GM03348 (cell line): Measurements from ENCODE around the gene C10orf120.
A peak's percentile ranks its signal among the peaks of the same experiment; 100 is the strongest.

Experiments used
- DNase-seq: peaks from one replicate; pipeline ENCODE4 v3.0.0; 2012; ENCODE audit warnings: low spot score

The C10orf120 gene

GRCh38 chr10:122660696-122661095 is 39.0 kb downstream of the C10orf120 start:
- no peak for DNase-seq

GRCh38 chr10:122659651-122660050 is 40.0 kb downstream of the C10orf120 start:
- no peak for DNase-seq

GRCh38 chr10:122659126-122659525 is 40.5 kb downstream of the C10orf120 start:
- no peak for DNase-seq

DNA sequence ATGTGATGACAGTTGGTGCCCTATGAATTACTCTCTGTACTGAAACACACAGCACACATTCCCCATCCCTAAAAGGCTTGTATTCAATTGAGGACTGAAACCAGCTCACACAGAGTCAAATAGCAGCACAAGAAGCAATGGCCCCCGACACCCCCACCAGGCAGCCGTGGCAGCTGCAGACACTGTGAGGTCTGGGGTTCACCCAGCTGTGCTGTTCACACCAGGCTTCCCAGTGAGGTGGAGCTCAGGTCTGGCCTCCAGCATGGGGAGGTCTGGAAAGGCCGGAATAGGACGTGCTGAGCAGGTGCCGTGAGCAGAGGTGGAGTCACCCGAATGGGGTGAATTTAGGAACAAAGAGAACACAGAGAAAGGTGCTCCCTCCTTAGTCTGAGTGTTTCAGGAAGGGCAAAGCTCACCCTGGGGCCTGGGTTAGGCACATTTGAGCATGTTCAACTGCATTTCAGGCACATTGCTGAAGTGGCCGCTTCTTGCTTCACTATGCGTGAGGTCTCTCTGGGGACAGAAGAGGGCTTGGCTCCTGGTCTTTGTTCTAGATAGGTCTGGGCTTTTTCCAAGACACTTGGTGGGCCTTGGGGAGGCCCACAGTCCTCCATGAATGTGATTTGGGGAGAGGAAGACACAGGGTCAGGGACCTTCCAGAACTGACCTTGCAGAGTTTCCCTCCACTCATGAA is 41.1 kb downstream of the C10orf120 start:
- no peak for DNase-seq

- DNase-seq: no peak
Measured at GRCh38 chr10:122657729-122658128, 41.9 kb downstream of the C10orf120 start.

- DNase-seq: no peak
Measured at GRCh38 chr10:122657255-122657654, 42.4 kb downstream of the C10orf120 start.

- DNase-seq: no peak
Measured at GRCh38 chr10:122656741-122657140, 42.9 kb downstream of the C10orf120 start.

DNA sequence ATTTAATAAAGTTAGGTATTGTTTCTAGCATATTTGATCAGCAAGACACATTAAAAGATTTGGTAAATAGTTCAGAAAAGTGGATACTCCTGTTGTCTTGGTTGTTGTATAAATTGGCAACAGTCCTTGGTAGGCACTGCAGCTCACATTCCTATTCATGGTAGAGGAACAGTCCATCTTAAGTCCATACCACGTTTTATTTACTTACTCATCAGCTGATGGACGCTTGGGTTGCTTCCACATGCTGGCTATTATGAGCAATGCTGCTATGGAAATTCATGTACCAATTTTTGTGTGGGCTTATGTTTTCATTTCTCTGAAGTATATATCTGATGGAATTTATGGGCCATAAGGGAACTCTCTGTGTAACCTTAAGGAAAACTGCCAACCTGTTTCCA is 43.3 kb downstream of the C10orf120 start:
- no peak for DNase-seq

GRCh38 chr10:122655524-122656307 is 43.9 kb downstream of the C10orf120 start:
- DNase-seq: no peak

DNA sequence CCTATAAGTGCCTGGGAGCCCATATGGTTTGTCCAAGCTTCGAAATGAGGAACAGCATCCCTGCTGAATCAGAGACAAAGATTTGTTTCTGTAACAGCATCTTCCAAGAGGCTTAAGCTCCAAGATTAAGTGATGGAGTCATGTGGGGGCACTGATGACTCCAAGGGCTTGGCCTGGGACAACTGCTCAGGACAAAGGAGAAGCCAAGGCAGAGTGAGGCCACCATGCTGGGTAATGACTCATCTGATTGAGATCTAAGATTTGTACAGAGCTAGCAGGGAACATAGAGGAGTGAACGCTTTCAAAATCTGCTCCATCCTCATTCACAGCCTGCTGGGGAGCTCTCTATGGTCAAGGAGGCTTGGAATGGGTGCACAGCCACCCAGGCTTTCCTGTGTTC is 49.3 kb downstream of the C10orf120 start:
- DNase-seq: no peak

DNA sequence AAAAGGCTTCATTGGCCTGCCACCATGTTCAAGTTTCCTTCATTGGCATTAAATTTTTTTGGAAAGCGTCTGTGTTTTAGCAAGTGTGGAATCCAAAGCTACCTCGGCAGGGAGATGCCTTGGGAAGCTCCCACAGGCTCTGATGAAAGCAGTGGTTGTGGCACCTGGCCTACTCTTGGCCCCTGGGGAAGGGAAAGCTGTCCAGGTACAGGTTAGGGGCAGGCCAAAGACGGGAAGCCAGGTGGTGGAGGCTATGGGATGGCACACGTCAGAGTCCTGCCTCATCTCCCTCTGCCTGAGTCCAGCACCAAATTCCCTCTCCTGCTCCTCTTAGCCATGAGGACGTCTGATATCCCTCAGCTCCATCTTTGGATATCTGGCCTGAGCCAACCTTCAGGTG is 49.7 kb downstream of the C10orf120 start:
- DNase-seq: no peak

GRCh38 chr10:122648599-122649428 is 50.8 kb downstream of the C10orf120 start:
- DNase-seq: peak; percentile 65
